Measurements from ENCODE around the gene ING1.
A peak's percentile ranks its signal among the peaks of the same experiment; 100 is the strongest.

Gene ING1

GRCh38 chr13:110676595-110677587, 36.6 kb upstream of the ING1 start:
- Histone ChIP-seq H3K4me3 (ENCODE audit: control insufficient read depth in 1 of 7, extremely low read depth in 1 of 7, insufficient read depth in 4 of 7, low read depth in 2 of 7, low read length in 6 of 7) (no peak overlapping the region), H3K9me3 (ENCODE audit: control extremely low read depth in 1 of 5, control insufficient read depth in 4 of 5, insufficient read depth in 2 of 5, low read depth in 1 of 5, low read length in 4 of 5) (peaks cover 0 to 8% (median 2%) of the 10 kb centered on the region in 5 experiments), H3K36me3 (ENCODE audit: control insufficient read depth in 4 of 4, insufficient read depth in 4 of 4, low read length in 3 of 4) (peaks cover 7 to 48% (median 39%) of the 10 kb centered on the region in 4 experiments), H3K4me1 (ENCODE audit: control extremely low read depth in 1 of 4, control insufficient read depth in 4 of 4, insufficient read depth in 4 of 4, low read length in 3 of 4) (no peaks in the 10 kb centered on the region), H3K27me3 (replicated peaks in 2 of 5; ENCODE audit: control insufficient read depth in 4 of 5, insufficient read depth in 5 of 5, low read length in 4 of 5) (no peaks in the 10 kb centered on the region), H3K27ac (ENCODE audit: insufficient read depth in 1 of 2, low read depth in 1 of 2, low read length in 2 of 2, poor library complexity in 1 of 2, severe bottlenecking in 2 of 2) (no peak overlapping the region)
- ChIA-PET CTCF (no interaction called here), POLR2A (no interaction called here)
- WGBS (ENCODE audit: insufficient coverage): 97% methylated on average over 14 of the region's 28 CpGs
- DNase-seq: no peak

- H3K4me1 ChIP-seq (ENCODE audit: control extremely low read depth in 1 of 4, control insufficient read depth in 4 of 4, insufficient read depth in 4 of 4, low read length in 3 of 4): no peaks in the 10 kb centered on the region
- peaks cover 12 to 58% (median 49%) of the 10 kb centered on the region in 4 experiments for H3K36me3 ChIP-seq (ENCODE audit: control insufficient read depth in 4 of 4, insufficient read depth in 4 of 4, low read length in 3 of 4)
- 96% methylated on average over 21 of the region's 28 CpGs for WGBS (ENCODE audit: insufficient coverage)
- H3K9me3 ChIP-seq (ENCODE audit: control extremely low read depth in 1 of 5, control insufficient read depth in 4 of 5, insufficient read depth in 2 of 5, low read depth in 1 of 5, low read length in 4 of 5): peaks cover 0 to 8% (median 2%) of the 10 kb centered on the region in 5 experiments
- no peaks in the 10 kb centered on the region for H3K27me3 ChIP-seq (replicated peaks in 2 of 5; ENCODE audit: control insufficient read depth in 4 of 5, insufficient read depth in 5 of 5, low read length in 4 of 5)
- no peak for DNase-seq
- CTCF ChIA-PET: no interaction called here
- POLR2A ChIA-PET: no interaction called here
- H3K4me3 ChIP-seq (ENCODE audit: control insufficient read depth in 1 of 7, extremely low read depth in 1 of 7, insufficient read depth in 4 of 7, low read depth in 2 of 7, low read length in 6 of 7): no peak overlapping the region
- H3K27ac ChIP-seq (ENCODE audit: insufficient read depth in 1 of 2, low read depth in 1 of 2, low read length in 2 of 2, poor library complexity in 1 of 2, severe bottlenecking in 2 of 2): peak overlapping the region in 1 of 2 experiments; percentile 34
Observed at GRCh38 chr13:110677731-110678545, 35.6 kb upstream of the ING1 start.

DNA sequence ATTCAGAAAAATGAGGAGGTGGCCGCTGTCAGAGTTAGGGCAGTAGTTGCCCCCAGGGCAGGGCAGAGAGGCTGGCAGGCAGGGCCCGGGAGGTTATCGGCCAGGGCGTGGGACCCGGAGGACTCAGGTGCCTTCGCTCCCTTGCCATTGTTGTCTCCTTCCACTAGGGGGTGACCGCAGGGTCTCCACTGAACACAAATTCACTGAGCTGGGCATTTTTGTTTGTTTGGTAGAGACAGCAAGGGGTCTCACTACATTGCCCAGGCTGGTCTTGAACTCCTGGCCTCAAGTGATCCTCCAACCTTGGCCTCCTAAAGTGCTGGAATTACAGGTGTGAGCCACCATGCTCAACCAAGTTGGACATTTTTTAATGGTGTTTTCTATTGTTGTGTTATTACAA, 32.6 kb upstream of the ING1 start:
- Histone ChIP-seq H3K27ac (ENCODE audit: insufficient read depth in 1 of 2, low read depth in 1 of 2, low read length in 2 of 2, poor library complexity in 1 of 2, severe bottlenecking in 2 of 2) (no peak overlapping the region), H3K4me3 (ENCODE audit: control insufficient read depth in 1 of 7, extremely low read depth in 1 of 7, insufficient read depth in 4 of 7, low read depth in 2 of 7, low read length in 6 of 7) (no peak overlapping the region), H3K36me3 (ENCODE audit: control insufficient read depth in 4 of 4, insufficient read depth in 4 of 4, low read length in 3 of 4) (peaks cover 10 to 82% (median 64%) of the 10 kb centered on the region in 4 experiments), H3K4me1 (ENCODE audit: control extremely low read depth in 1 of 4, control insufficient read depth in 4 of 4, insufficient read depth in 4 of 4, low read length in 3 of 4) (no peaks in the 10 kb centered on the region), H3K9me3 (ENCODE audit: control extremely low read depth in 1 of 5, control insufficient read depth in 4 of 5, insufficient read depth in 2 of 5, low read depth in 1 of 5, low read length in 4 of 5) (peaks cover 0 to 8% (median 0%) of the 10 kb centered on the region in 5 experiments), H3K27me3 (replicated peaks in 2 of 5; ENCODE audit: control insufficient read depth in 4 of 5, insufficient read depth in 5 of 5, low read length in 4 of 5) (no peaks in the 10 kb centered on the region)
- CTCF ChIA-PET: interaction anchor here (0.7 to 4.9 kb wide), 5 partner anchors 16 to 137 kb away, joined by 3 to 22 read pairs (median 3); no protein-coding TSS in a partner anchor
- POLR2A ChIA-PET: interaction anchor here (1.2 kb wide), 1 partner anchor 32 kb away, joined by 6 read pairs; no protein-coding TSS in a partner anchor
- DNase-seq: peak in 2 of 3 donors; percentile 31 to 38
- 97% methylated on average over 3 of the region's 7 CpGs for WGBS (ENCODE audit: insufficient coverage)

- WGBS (ENCODE audit: insufficient coverage): 95% methylated on average over 7 of the region's 15 CpGs
- no peak for DNase-seq
- H3K36me3 ChIP-seq (ENCODE audit: control insufficient read depth in 4 of 4, insufficient read depth in 4 of 4, low read length in 3 of 4): peaks cover 10 to 83% (median 62%) of the 10 kb centered on the region in 4 experiments
- no peak overlapping the region for H3K27ac ChIP-seq (ENCODE audit: insufficient read depth in 1 of 2, low read depth in 1 of 2, low read length in 2 of 2, poor library complexity in 1 of 2, severe bottlenecking in 2 of 2)
- no peaks in the 10 kb centered on the region for H3K4me1 ChIP-seq (ENCODE audit: control extremely low read depth in 1 of 4, control insufficient read depth in 4 of 4, insufficient read depth in 4 of 4, low read length in 3 of 4)
- no peak overlapping the region for H3K4me3 ChIP-seq (ENCODE audit: control insufficient read depth in 1 of 7, extremely low read depth in 1 of 7, insufficient read depth in 4 of 7, low read depth in 2 of 7, low read length in 6 of 7)
- POLR2A ChIA-PET: no interaction called here
- CTCF ChIA-PET: interaction anchor here (0.9 to 4.9 kb wide), 8 partner anchors 15 to 136 kb away, joined by 3 to 22 read pairs (median 4); no protein-coding TSS in a partner anchor
- H3K27me3 ChIP-seq (replicated peaks in 2 of 5; ENCODE audit: control insufficient read depth in 4 of 5, insufficient read depth in 5 of 5, low read length in 4 of 5): no peaks in the 10 kb centered on the region
- no peaks in the 10 kb centered on the region for H3K9me3 ChIP-seq (ENCODE audit: control extremely low read depth in 1 of 5, control insufficient read depth in 4 of 5, insufficient read depth in 2 of 5, low read depth in 1 of 5, low read length in 4 of 5)
Observed at GRCh38 chr13:110681868-110682550, 31.5 kb upstream of the ING1 start.

GRCh38 chr13:110682746-110683145, 30.8 kb upstream of the ING1 start:
- Histone ChIP-seq H3K27ac (ENCODE audit: insufficient read depth in 1 of 2, low read depth in 1 of 2, low read length in 2 of 2, poor library complexity in 1 of 2, severe bottlenecking in 2 of 2) (no peak overlapping the region), H3K36me3 (ENCODE audit: control insufficient read depth in 4 of 4, insufficient read depth in 4 of 4, low read length in 3 of 4) (peaks cover 10 to 88% (median 63%) of the 10 kb centered on the region in 4 experiments), H3K9me3 (ENCODE audit: control extremely low read depth in 1 of 5, control insufficient read depth in 4 of 5, insufficient read depth in 2 of 5, low read depth in 1 of 5, low read length in 4 of 5) (no peaks in the 10 kb centered on the region), H3K27me3 (replicated peaks in 2 of 5; ENCODE audit: control insufficient read depth in 4 of 5, insufficient read depth in 5 of 5, low read length in 4 of 5) (no peaks in the 10 kb centered on the region), H3K4me3 (ENCODE audit: control insufficient read depth in 1 of 7, extremely low read depth in 1 of 7, insufficient read depth in 4 of 7, low read depth in 2 of 7, low read length in 6 of 7) (no peak overlapping the region), H3K4me1 (ENCODE audit: control extremely low read depth in 1 of 4, control insufficient read depth in 4 of 4, insufficient read depth in 4 of 4, low read length in 3 of 4) (no peaks in the 10 kb centered on the region)
- WGBS (ENCODE audit: insufficient coverage): 94% methylated on average over 9 of the region's 12 CpGs
- ChIA-PET CTCF (interaction anchor here (1.3 to 4.9 kb wide), 7 partner anchors 14 to 136 kb away, joined by 4 to 22 read pairs (median 8); no protein-coding TSS in a partner anchor), POLR2A (no interaction called here)
- no peak for DNase-seq

DNA sequence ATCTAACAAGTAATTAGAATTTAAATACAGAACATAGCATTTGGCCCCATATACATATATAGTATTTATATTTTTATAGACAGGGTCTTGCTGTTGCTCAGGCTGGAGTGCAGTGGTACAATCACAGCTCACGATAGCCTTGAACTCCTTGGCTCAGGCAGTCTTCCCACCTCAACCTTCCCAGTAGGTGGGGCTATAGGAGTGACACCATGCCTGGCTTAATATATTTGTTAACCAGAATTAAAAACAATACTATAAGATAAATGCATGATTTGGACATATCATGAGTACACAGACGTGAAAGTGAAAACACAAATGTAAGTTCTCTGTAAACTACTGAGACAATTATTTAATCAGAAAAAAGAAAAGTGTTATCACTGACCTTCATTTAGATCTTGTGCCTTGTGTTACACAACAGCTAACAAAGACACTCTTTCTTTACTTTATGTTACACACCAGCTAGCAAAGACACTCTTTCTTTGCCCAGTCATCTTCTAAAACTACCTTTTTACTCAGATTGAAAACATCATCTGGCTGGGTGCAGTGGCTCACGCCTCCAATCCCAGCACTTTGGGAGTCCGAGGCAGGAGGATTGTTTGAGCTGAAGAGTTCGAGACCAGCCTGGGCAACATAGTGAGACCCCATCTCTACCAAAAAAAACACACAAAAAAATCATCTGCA, 30.2 kb upstream of the ING1 start:
- CTCF ChIA-PET: interaction anchor here (0.7 to 4.9 kb wide), 13 partner anchors 9 to 228 kb away, joined by 3 to 22 read pairs (median 5); no protein-coding TSS in a partner anchor
- H3K4me1 ChIP-seq (ENCODE audit: control extremely low read depth in 1 of 4, control insufficient read depth in 4 of 4, insufficient read depth in 4 of 4, low read length in 3 of 4): no peaks in the 10 kb centered on the region
- H3K27me3 ChIP-seq (replicated peaks in 2 of 5; ENCODE audit: control insufficient read depth in 4 of 5, insufficient read depth in 5 of 5, low read length in 4 of 5): no peaks in the 10 kb centered on the region
- peaks cover 8 to 87% (median 62%) of the 10 kb centered on the region in 4 experiments for H3K36me3 ChIP-seq (ENCODE audit: control insufficient read depth in 4 of 4, insufficient read depth in 4 of 4, low read length in 3 of 4)
- no peaks in the 10 kb centered on the region for H3K9me3 ChIP-seq (ENCODE audit: control extremely low read depth in 1 of 5, control insufficient read depth in 4 of 5, insufficient read depth in 2 of 5, low read depth in 1 of 5, low read length in 4 of 5)
- WGBS (ENCODE audit: insufficient coverage): 83% methylated on average over 1 of the region's 5 CpGs
- no peak overlapping the region for H3K27ac ChIP-seq (ENCODE audit: insufficient read depth in 1 of 2, low read depth in 1 of 2, low read length in 2 of 2, poor library complexity in 1 of 2, severe bottlenecking in 2 of 2)
- POLR2A ChIA-PET: no interaction called here
- no peak overlapping the region for H3K4me3 ChIP-seq (ENCODE audit: control insufficient read depth in 1 of 7, extremely low read depth in 1 of 7, insufficient read depth in 4 of 7, low read depth in 2 of 7, low read length in 6 of 7)
- DNase-seq: peak in 2 of 3 donors; percentile 33 to 62

Measured in common myeloid progenitor, CD34-positive (primary cell).